ENCODE measurements around the gene RPRD1A. TPM values are rescaled to one million over a fixed set of nuclear protein-coding genes. Genes with fewer than 3 reads are reported as not detected.

RPRD1A gene
- total and polyA plus RNA-seq, 9 of the 15 experiments (the other 6 are each of a cell fraction or from before 2014, with no cell fraction given) = 30.2 to 142 (median 66.0) TPM

DNA sequence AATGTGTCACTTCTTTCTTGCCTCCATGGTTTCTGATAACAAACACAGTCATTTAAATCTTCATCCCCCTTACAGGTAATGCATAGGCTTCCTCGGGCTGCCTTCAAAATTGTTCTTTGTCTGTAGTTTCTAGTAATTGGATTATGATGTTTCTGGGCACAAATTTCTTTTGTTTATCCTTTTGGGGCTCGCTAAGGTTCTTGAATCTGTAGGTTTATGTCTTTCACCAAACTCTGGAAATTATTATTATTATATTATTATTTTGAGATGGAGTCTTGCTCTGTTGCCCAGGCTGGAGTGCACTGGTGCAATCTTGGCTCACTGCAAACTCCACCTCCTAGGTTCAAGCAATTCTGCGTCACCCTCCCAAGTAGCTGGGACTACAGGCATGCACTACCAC is 111.1 kb downstream of the RPRD1A start:
- CTCF ChIA-PET (ENCODE audit: low intra/inter-chr PET ratio) = no interaction called here
- intact Hi-C loops (cut with micrococcal nuclease) = loop anchor here (10.0 kb wide), 2 partner anchors 571 to 721 kb away; no protein-coding TSS in a partner anchor
- no peak overlapping the region for H3K9ac ChIP-seq (ENCODE audit: insufficient read depth in 1 of 2, low read depth in 2 of 2, low read length in 2 of 2)

More for the DNA sequence above, 111.1 kb downstream of the RPRD1A start:
- H3K4me1 ChIP-seq (replicated peaks in 1 of 2; ENCODE audit: control insufficient read depth in 2 of 2, insufficient read depth in 2 of 2, low read length in 2 of 2) = no peaks in the 10 kb centered on the region
- no peaks in the 10 kb centered on the region for H3K9me3 ChIP-seq (replicated peaks; ENCODE audit: control insufficient read depth, insufficient read depth, low read depth, low read length)
- 2% methylated on average over 3 of the region's 3 CpGs for WGBS (ENCODE audit: insufficient coverage, low coverage, missing lambda C conversion rate)
- no peak for TF ChIP-seq ZNF764 (CRISPR knock-in tag; IDR thresholded peaks at IDR 0.05; ENCODE audit: low read depth)
- no peak for TF ChIP-seq TFAM (CRISPR knock-in tag; conservative IDR thresholded peaks at IDR 0.05)
- TF ChIP-seq ZNF212 (CRISPR knock-in tag; IDR thresholded peaks at IDR 0.05) = no peak
- no peak for TF ChIP-seq ZNF224 (CRISPR knock-in tag; IDR thresholded peaks at IDR 0.05)
- no peak for TF ChIP-seq PTTG1 (tag; IDR thresholded peaks at IDR 0.05; ENCODE audit: low read depth)
- no peak for TF ChIP-seq SUPT5H (IDR thresholded peaks at IDR 0.05)
- TF ChIP-seq, protein P1, sequence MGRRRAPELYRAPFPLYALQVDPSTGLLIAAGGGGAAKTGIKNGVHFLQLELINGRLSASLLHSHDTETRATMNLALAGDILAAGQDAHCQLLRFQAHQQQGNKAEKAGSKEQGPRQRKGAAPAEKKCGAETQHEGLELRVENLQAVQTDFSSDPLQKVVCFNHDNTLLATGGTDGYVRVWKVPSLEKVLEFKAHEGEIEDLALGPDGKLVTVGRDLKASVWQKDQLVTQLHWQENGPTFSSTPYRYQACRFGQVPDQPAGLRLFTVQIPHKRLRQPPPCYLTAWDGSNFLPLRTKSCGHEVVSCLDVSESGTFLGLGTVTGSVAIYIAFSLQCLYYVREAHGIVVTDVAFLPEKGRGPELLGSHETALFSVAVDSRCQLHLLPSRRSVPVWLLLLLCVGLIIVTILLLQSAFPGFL (CRISPR knock-in tag; IDR thresholded peaks at IDR 0.05) = no peak
- TF ChIP-seq, protein P2, sequence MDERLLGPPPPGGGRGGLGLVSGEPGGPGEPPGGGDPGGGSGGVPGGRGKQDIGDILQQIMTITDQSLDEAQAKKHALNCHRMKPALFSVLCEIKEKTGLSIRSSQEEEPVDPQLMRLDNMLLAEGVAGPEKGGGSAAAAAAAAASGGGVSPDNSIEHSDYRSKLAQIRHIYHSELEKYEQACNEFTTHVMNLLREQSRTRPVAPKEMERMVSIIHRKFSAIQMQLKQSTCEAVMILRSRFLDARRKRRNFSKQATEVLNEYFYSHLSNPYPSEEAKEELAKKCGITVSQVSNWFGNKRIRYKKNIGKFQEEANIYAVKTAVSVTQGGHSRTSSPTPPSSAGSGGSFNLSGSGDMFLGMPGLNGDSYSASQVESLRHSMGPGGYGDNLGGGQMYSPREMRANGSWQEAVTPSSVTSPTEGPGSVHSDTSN (CRISPR knock-in tag; IDR thresholded peaks at IDR 0.05; ENCODE audit: low read depth) = no peak
- TF ChIP-seq, protein P2 (tag; conservative IDR thresholded peaks at IDR 0.05; ENCODE audit: low read depth) = no peak
- TF ChIP-seq DACH1 (IDR thresholded peaks at IDR 0.05; ENCODE audit: partially characterized antibody) = no peak
- no peak for TF ChIP-seq ZC3H8 (IDR thresholded peaks at IDR 0.05)
- TF ChIP-seq CBX5 (IDR thresholded peaks at IDR 0.05; ENCODE audit: borderline replicate concordance, low read depth) = no peak
- DNase-seq (ENCODE audit: extremely low read depth in 1 of 4, low spot score in 3 of 4) (no peak), ATAC-seq (no peak), FAIRE-seq (no peak)
- H3K27ac ChIP-seq (ENCODE audit: extremely low read depth, low read depth, low read length) = no peak overlapping the region
- H3K27me3 ChIP-seq (ENCODE audit: control insufficient read depth in 2 of 2, insufficient read depth in 2 of 2, low read length in 2 of 2) = peaks cover 0 to 4% of the 10 kb centered on the region in 2 experiments; a peak in 1 of 5 replicates
- H3K79me2 ChIP-seq (ENCODE audit: control insufficient read depth, insufficient read depth, low read length) = no peaks in the 10 kb centered on the region
- no peak overlapping the region for H3K4me3 ChIP-seq
- in situ Hi-C loops (cut with MboI) = loop anchor here (10.0 kb wide), 2 partner anchors 201 to 571 kb away; no protein-coding TSS in a partner anchor
- no peaks in the 10 kb centered on the region for H3K36me3 ChIP-seq (ENCODE audit: control insufficient read depth, insufficient read depth, low read length)
- no peaks in the 10 kb centered on the region for H3K9me1 ChIP-seq (ENCODE audit: control insufficient read depth, insufficient read depth, low read length)
- BruUV-seq (replicated peaks) = no TSS peak
- H3K4me2 ChIP-seq (ENCODE audit: insufficient read depth, low read length) = no peak overlapping the region
- no peaks in the 10 kb centered on the region for H4K20me1 ChIP-seq (replicated peaks; ENCODE audit: control insufficient read depth, insufficient read depth, low read length)
- no peak overlapping the region for H2AFZ ChIP-seq (ENCODE audit: low read depth, low read length)
- POLR2A ChIA-PET = no interaction called here
